Upper lobe of right lung (tissue), 1 donor: ENCODE measurements around the gene CIAO1. TPM values are rescaled to one million over a fixed set of nuclear protein-coding genes. Genes with fewer than 3 reads are reported as not detected.

Source experiments
- ATAC-seq: fragments of 200-7000 bp; cut with Tn5 transposase; one replicate; pipeline ENCODE4 v1.9.1; 2020; ENCODE audit warnings: mild to moderate bottlenecking, moderate library complexity
- DNase-seq: peaks from one replicate; pipeline ENCODE4 v3.0.0-alpha.2; 2020
- H3K27ac ChIP-seq: fragments of 200-600 bp; one replicate; pipeline ENCODE4 v1.8.0; 2022
- H3K27me3 ChIP-seq: fragments of 200-600 bp; one replicate; pipeline ENCODE4 v1.8.0; 2022; ENCODE audit warnings: mild to moderate bottlenecking
- H3K36me3 ChIP-seq: fragments of 200-600 bp; one replicate; pipeline ENCODE4 v1.8.0; 2022
- H3K4me1 ChIP-seq: fragments of 200-600 bp; one replicate; pipeline ENCODE4 v1.8.0; 2022
- H3K4me3 ChIP-seq: fragments of 200-600 bp; one replicate; pipeline ENCODE4 v1.8.0; 2022; ENCODE audit warnings: mild to moderate bottlenecking
- H3K9me3 ChIP-seq: fragments of 200-600 bp; one replicate; pipeline ENCODE4 v1.8.0; 2022
- CTCF ChIP-seq: fragments of 200-600 bp; IDR thresholded peaks from one replicate; pipeline ENCODE4 v1.8.0; 2022; ENCODE audit warnings: antibody characterized with exemption
- intact Hi-C: fragments of 100-400 bp; cut with DNase I; formaldehyde crosslinking; loops from one replicate; pipeline ENCODE4 v1.11.0; 2022
- total RNA-seq: library from RNA; stranded (reverse); fragmentation: NEBNext Ultra II Directional; extraction: Animal tissue kit (Norgen Biotek cat#: 25700); gene quantifications from one replicate; pipeline ENCODE4 v1.2.1, GENCODE V29; 2021
- donor health status: DM: no; HTN: yes; CAD: no; lungs with severe emphysema.

The CIAO1 gene
- total RNA-seq, 1 donor from 2014 or later, result 61.7 TPM

- Histone ChIP-seq H3K4me1 (peaks cover 44% of the 10 kb centered on the region), H3K4me3 (peak overlapping the region; percentile 93), H3K9me3 (no peaks in the 10 kb centered on the region), H3K27me3 (no peaks in the 10 kb centered on the region), H3K27ac (peak overlapping the region; percentile 93), H3K36me3 (peaks cover 57% of the 10 kb centered on the region)
- intact Hi-C loops, result no loop called here
- DNase-seq (no peak), ATAC-seq (peak; percentile 2)
- TF ChIP-seq CTCF, result peak; percentile 23
Observed at GRCh38 chr2:96264656-96265348, 1.2 kb upstream of the CIAO1 start.

DNA sequence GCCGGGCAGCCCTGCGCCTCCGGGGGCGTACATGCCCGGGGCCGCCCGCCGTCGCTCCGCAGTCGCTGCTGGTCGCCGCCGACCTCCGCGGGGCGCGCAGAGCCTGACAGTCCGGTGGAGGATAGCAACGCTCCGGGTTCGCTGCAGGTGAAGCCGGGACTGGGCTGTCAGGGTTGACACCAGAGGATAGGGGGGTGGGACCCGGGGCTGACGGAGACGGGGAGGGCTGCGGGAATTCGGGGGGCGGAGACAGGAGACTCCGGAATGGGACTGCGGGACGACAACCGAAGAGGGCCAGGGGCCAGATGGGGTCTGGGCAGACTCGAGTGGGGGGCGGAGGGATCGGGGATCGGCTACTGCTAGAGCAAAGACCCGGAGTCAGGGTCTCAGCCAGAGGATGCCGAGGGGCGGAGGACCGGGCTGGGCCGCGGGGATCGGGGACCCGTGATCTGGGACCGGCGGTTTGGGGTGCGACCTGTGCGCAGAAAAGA, 631 bp upstream of the CIAO1 start:
- H3K4me1 ChIP-seq, result peaks cover 38% of the 10 kb centered on the region
- no peaks in the 10 kb centered on the region for H3K9me3 ChIP-seq
- intact Hi-C loops, result no loop called here
- peaks cover 63% of the 10 kb centered on the region for H3K36me3 ChIP-seq
- ATAC-seq, result peak; percentile 3
- peak overlapping the region; percentile 93 for H3K27ac ChIP-seq
- no peaks in the 10 kb centered on the region for H3K27me3 ChIP-seq
- H3K4me3 ChIP-seq, result peak overlapping the region; percentile 93
- DNase-seq, result no peak
- no peak for TF ChIP-seq CTCF

DNA sequence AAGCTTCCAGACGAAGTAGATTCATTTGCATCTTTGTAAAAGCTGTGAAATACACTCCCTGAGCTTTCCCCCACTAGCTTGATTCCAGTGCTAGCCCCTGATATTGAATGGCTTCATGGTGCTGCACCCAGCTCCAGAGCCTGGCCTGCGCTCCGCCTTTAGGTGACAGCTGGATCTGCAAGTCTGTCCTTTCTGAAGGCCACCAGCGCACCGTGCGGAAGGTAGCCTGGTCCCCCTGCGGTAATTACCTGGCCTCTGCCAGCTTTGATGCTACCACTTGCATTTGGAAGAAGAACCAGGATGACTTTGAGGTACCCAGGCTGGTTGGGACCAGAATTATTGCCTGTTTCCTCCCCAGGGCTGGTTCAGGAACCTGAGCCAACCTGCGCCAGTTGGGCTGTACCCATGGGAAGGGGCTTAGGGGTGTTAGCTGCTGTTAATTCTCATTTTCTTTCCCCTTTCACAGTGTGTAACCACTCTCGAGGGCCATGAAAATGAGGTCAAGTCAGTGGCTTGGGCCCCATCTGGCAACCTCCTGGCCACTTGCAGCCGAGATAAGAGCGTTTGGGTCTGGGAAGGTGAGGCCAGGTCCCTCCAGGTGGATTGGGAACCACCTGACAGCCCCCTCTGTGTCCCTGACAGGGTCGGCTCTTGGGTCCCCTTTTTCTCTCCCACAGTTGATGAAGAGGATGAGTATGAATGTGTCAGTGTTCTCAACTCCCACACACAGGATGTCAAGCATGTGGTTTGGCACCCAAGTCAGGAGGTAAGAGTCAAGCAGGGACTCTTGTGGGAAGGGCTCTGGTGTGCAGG, 1.3 kb downstream of the CIAO1 start:
- no peak overlapping the region for H3K27ac ChIP-seq
- intact Hi-C loops, result no loop called here
- peaks cover 24% of the 10 kb centered on the region for H3K4me1 ChIP-seq
- H3K9me3 ChIP-seq, result no peaks in the 10 kb centered on the region
- peak overlapping the region; percentile 93 for H3K4me3 ChIP-seq
- DNase-seq, result no peak
- H3K36me3 ChIP-seq, result peaks cover 71% of the 10 kb centered on the region
- TF ChIP-seq CTCF, result peak; percentile 32
- H3K27me3 ChIP-seq, result no peaks in the 10 kb centered on the region
- ATAC-seq, result no peak

DNA sequence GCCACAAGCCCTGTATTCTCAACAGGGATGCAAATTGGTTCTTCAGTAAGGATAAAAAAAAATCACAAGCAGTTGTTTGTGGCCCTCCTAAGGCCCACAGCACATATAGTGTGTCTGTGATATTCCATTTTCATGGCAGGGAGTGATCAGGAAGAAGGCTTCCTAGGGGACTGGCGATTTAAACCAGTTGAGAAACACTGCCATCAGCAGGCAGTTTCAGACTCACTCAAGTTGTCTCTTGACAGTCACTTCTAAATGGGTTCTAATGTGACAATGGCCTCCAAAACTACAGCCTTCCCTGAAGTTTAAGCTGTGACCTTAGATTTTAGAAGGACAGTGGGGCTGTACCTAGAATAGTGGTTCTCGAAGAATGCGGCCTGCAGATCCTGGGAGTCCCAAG, 6.0 kb downstream of the CIAO1 start:
- H3K27me3 ChIP-seq, result no peaks in the 10 kb centered on the region
- peaks cover 97% of the 10 kb centered on the region for H3K36me3 ChIP-seq
- intact Hi-C loops, result no loop called here
- H3K27ac ChIP-seq, result no peak overlapping the region
- peaks cover 6% of the 10 kb centered on the region for H3K4me1 ChIP-seq
- ATAC-seq, result no peak
- no peak for TF ChIP-seq CTCF
- no peak for DNase-seq
- H3K9me3 ChIP-seq, result no peaks in the 10 kb centered on the region
- no peak overlapping the region for H3K4me3 ChIP-seq

DNA sequence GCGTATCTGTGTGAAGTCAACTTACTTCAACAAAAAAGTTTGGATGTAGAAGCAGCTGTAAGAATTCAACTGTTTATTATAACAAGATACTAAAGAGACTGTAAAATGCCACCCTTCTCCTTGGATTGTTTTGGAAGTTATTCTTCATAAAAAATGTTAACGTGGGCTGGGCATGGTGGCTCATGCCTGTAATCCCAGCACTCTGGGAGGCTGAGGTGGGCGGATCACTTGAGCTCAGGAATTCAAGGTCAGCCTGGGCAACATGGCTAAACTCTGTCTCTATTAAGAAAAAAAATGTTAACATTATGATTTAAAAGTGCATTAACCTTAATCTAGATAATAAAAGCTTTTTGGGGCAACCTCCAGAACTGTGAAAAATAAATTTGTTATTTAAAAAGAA, 7.7 kb downstream of the CIAO1 start:
- H3K4me1 ChIP-seq, result no peaks in the 10 kb centered on the region
- no peak for TF ChIP-seq CTCF
- no peak overlapping the region for H3K4me3 ChIP-seq
- no peaks in the 10 kb centered on the region for H3K9me3 ChIP-seq
- no peaks in the 10 kb centered on the region for H3K27me3 ChIP-seq
- intact Hi-C loops, result no loop called here
- no peak for ATAC-seq
- no peak overlapping the region for H3K27ac ChIP-seq
- no peak for DNase-seq
- H3K36me3 ChIP-seq, result peaks cover 100% of the 10 kb centered on the region
